Trophoblast cell (in vitro differentiated cells and primary cell): ENCODE results near the gene KDM4B.
A peak's percentile ranks its signal among the peaks of the same experiment; 100 is the strongest.
"Not testable (repeated sequence)": the region's sequence is repeated elsewhere in the genome, so short reads cannot be mapped to it uniquely, and the experiment has no call there.

Experiments used
- DNase-seq, 2 donors: peaks; one replicate each; pipeline ENCODE4 v3.0.0-alpha.2; 2016
- H2AFZ ChIP-seq: 2 replicates; pipeline ENCODE4 v1.6.1; 2013; ENCODE audit warnings: low read length, moderate library complexity, mild to moderate bottlenecking; ENCODE audit not compliant: insufficient read depth, poor library complexity
- H2AK5ac ChIP-seq: 2 replicates; pipeline ENCODE4 v1.6.1; 2013; ENCODE audit warnings: mild to moderate bottlenecking, low read length
- H2BK120ac ChIP-seq: 2 replicates; pipeline ENCODE4 v1.6.1; 2013; ENCODE audit warnings: low read length, mild to moderate bottlenecking, moderate library complexity; ENCODE audit not compliant: insufficient read depth, poor library complexity
- H2BK12ac ChIP-seq: 2 replicates; pipeline ENCODE4 v1.6.1; 2013; ENCODE audit warnings: mild to moderate bottlenecking, low read length, moderate library complexity
- H2BK5ac ChIP-seq: 2 replicates; pipeline ENCODE4 v1.6.1; 2013; ENCODE audit warnings: low read length, low read depth, moderate library complexity, mild to moderate bottlenecking; ENCODE audit not compliant: poor library complexity
- H3K14ac ChIP-seq: 2 replicates; pipeline ENCODE4 v1.6.1; 2013; ENCODE audit warnings: mild to moderate bottlenecking, low read length
- H3K18ac ChIP-seq: 2 replicates; pipeline ENCODE4 v1.6.1; 2013; ENCODE audit warnings: mild to moderate bottlenecking, low read length
- H3K23ac ChIP-seq: 2 replicates; pipeline ENCODE4 v1.6.1; 2013; ENCODE audit warnings: low read length
- H3K27ac ChIP-seq: 2 replicates; pipeline ENCODE4 v1.5.1; 2013; ENCODE audit warnings: low read depth, mild to moderate bottlenecking, inconsistent platforms, low read length, moderate library complexity
- H3K27me3 ChIP-seq: 2 replicates; pipeline ENCODE4 v1.6.1; 2013; ENCODE audit warnings: inconsistent platforms, mild to moderate bottlenecking, low read length, moderate library complexity; ENCODE audit not compliant: insufficient read depth
- H3K36me3 ChIP-seq, 2 experiments: 1 replicate in 1 of 2; 2 replicates in 1 of 2; pipeline ENCODE4 v1.6.1; 2013; ENCODE audit warnings: low read length in 2 of 2, mild to moderate bottlenecking in 2 of 2, moderate library complexity in 1 of 2; ENCODE audit not compliant: insufficient read depth in 2 of 2, control insufficient read depth in 1 of 2
- H3K4ac ChIP-seq: 2 replicates; pipeline ENCODE4 v1.6.1; 2013; ENCODE audit warnings: low read depth, mild to moderate bottlenecking, low read length, moderate library complexity
- H3K4me1 ChIP-seq, 2 experiments: 1 replicate in 1 of 2; 2 replicates in 1 of 2; pipeline ENCODE4 v1.6.1; 2013; ENCODE audit warnings: low read length in 2 of 2, mild to moderate bottlenecking in 2 of 2, moderate library complexity in 1 of 2; ENCODE audit not compliant: insufficient read depth in 2 of 2, control insufficient read depth in 1 of 2
- H3K4me2 ChIP-seq: 2 replicates; pipeline ENCODE4 v1.6.1; 2013; ENCODE audit warnings: inconsistent platforms, mild to moderate bottlenecking, low read length, moderate library complexity
- H3K4me3 ChIP-seq: 2 replicates; pipeline ENCODE4 v1.5.1; 2013; ENCODE audit warnings: mild to moderate bottlenecking, low read depth, low read length, inconsistent platforms
- H3K79me1 ChIP-seq: one replicate; pipeline ENCODE4 v1.6.1; 2013; ENCODE audit warnings: low read length
- H3K79me2 ChIP-seq: 2 replicates; pipeline ENCODE4 v1.6.1; 2013; ENCODE audit warnings: low read length, mild to moderate bottlenecking; ENCODE audit not compliant: control insufficient read depth, insufficient read depth, poor library complexity
- H3K9ac ChIP-seq: 2 replicates; pipeline ENCODE4 v1.6.1; 2013; ENCODE audit warnings: mild to moderate bottlenecking, low read length
- H3K9me3 ChIP-seq: 2 replicates; pipeline ENCODE4 v1.6.1; 2013; ENCODE audit warnings: low read depth, mild to moderate bottlenecking, control low read depth, inconsistent platforms, low read length; ENCODE audit not compliant: insufficient read depth
- H4K12ac ChIP-seq: 2 replicates; pipeline ENCODE4 v1.6.1; 2013; ENCODE audit warnings: low read depth, mild to moderate bottlenecking, low read length, moderate library complexity
- H4K8ac ChIP-seq: 2 replicates; pipeline ENCODE4 v1.6.1; 2013; ENCODE audit warnings: low read depth, mild to moderate bottlenecking, low read length, moderate library complexity
- H4K91ac ChIP-seq: one replicate; pipeline ENCODE4 v1.6.1; 2013; ENCODE audit warnings: low read depth, mild to moderate bottlenecking, low read length, moderate library complexity
- WGBS: extraction: QIAGEN DNeasy Blood & Tissue Kit; methylation state at CpG from one replicate; pipeline ENCODE4 v1.1.7; 2013; ENCODE audit warnings: missing lambda C conversion rate; ENCODE audit not compliant: insufficient read length, insufficient coverage; ENCODE audit errors: extremely low coverage; 5-methylcytosine and 5-hydroxymethylcytosine counted together

The KDM4B gene

GRCh38 chr19:4950650-4951049 is 18.3 kb upstream of the KDM4B start:
- not testable (repeated sequence) for H3K79me2 ChIP-seq, H2AK5ac ChIP-seq, H2BK120ac ChIP-seq, H3K4me1 ChIP-seq, H4K8ac ChIP-seq, H2BK5ac ChIP-seq, H2BK12ac ChIP-seq, H3K23ac ChIP-seq, H3K9ac ChIP-seq, H3K18ac ChIP-seq, H3K27me3 ChIP-seq, H2AFZ ChIP-seq, H3K79me1 ChIP-seq, H3K4me3 ChIP-seq, H4K12ac ChIP-seq, H3K4me2 ChIP-seq, H3K9me3 ChIP-seq, H3K4ac ChIP-seq, H3K14ac ChIP-seq, H3K27ac ChIP-seq
- peak in 1 of 2 donors; percentile 9 for DNase-seq
- no CpG with 5 or more reads among the region's 23 CpGs for WGBS
- peaks cover 39 to 40% of the 10 kb centered on the region in 2 experiments for H3K36me3 ChIP-seq
- H4K91ac ChIP-seq: peak overlapping the region; percentile 7

DNA sequence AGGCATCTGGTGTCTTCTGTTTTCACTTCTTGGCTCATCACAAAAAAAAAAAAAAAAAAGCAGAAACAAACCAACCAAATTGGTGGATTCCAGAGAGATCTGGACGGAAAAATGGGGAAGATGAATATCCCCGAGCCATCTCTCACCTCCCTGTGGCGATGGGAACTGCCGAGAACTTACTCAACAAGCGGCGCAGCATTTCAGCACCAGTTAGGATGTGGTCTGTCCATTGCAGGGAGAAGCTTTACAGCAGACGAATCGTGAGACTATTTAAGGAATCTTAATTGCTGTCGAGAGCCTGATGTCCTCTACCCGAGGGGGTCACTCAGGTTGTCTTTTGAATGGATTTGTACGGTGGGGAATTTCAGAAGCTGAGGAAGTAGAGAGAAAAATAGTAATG is 17.3 kb upstream of the KDM4B start:
- Histone ChIP-seq H3K4ac (no peak overlapping the region), H3K18ac (no peak overlapping the region), H4K91ac (no peak overlapping the region), H2AFZ (no peak overlapping the region), H3K14ac (no peak overlapping the region), H3K79me1 (peaks cover 4% of the 10 kb centered on the region), H2AK5ac (no peak overlapping the region), H3K27me3 (no peaks in the 10 kb centered on the region), H3K4me2 (peak overlapping the region; percentile 31), H3K4me1 (peaks cover 5 to 9% of the 10 kb centered on the region in 2 experiments), H3K79me2 (no peaks in the 10 kb centered on the region), H3K27ac (peak overlapping the region; percentile 72), H3K9me3 (no peaks in the 10 kb centered on the region), H2BK12ac (no peak overlapping the region), H3K36me3 (peaks cover 39 to 40% of the 10 kb centered on the region in 2 experiments), H2BK5ac (no peak overlapping the region), H4K8ac (no peak overlapping the region), H3K9ac (no peak overlapping the region), H2BK120ac (no peak overlapping the region), H4K12ac (no peak overlapping the region), H3K23ac (no peak overlapping the region), H3K4me3 (no peak overlapping the region)
- DNase-seq: peak; percentile 77 to 89
- WGBS: no CpG with 5 or more reads among the region's 11 CpGs

DNA sequence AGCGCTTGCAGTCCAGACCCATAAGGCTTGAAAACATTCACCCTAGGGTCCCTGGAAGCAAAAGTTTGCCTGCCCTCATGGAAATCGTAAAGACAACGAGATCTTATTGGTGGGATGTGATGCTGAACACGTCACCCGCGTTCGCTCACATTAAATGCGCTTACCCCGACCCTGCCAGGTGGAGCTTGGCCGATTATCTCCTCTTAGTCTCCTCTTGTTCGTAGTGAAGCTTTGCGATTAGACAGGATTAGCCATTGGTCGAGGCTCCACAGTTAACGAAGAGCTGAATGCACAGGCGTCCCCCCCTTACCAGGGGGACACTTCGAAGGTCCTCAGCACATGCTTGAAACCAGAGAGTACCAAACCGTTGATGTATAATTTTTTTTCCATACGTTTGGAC is 16.0 kb upstream of the KDM4B start:
- no peaks in the 10 kb centered on the region for H3K9me3 ChIP-seq
- no peak overlapping the region for H3K4me3 ChIP-seq
- H3K23ac ChIP-seq: no peak overlapping the region
- no peak overlapping the region for H3K27ac ChIP-seq
- H3K4ac ChIP-seq: no peak overlapping the region
- no peak overlapping the region for H4K8ac ChIP-seq
- H3K27me3 ChIP-seq: no peaks in the 10 kb centered on the region
- H2BK12ac ChIP-seq: no peak overlapping the region
- H4K12ac ChIP-seq: no peak overlapping the region
- no CpG with 5 or more reads among the region's 18 CpGs for WGBS
- H3K79me1 ChIP-seq: peaks cover 4% of the 10 kb centered on the region
- no peak overlapping the region for H4K91ac ChIP-seq
- peaks cover 5 to 9% of the 10 kb centered on the region in 2 experiments for H3K4me1 ChIP-seq
- no peak overlapping the region for H2AFZ ChIP-seq
- H2BK5ac ChIP-seq: no peak overlapping the region
- H2BK120ac ChIP-seq: no peak overlapping the region
- H3K18ac ChIP-seq: no peak overlapping the region
- H3K79me2 ChIP-seq: no peaks in the 10 kb centered on the region
- H2AK5ac ChIP-seq: no peak overlapping the region
- no peak overlapping the region for H3K14ac ChIP-seq
- H3K9ac ChIP-seq: no peak overlapping the region
- DNase-seq: no peak
- no peak overlapping the region for H3K4me2 ChIP-seq
- H3K36me3 ChIP-seq: peaks cover 38 to 42% of the 10 kb centered on the region in 2 experiments

DNA sequence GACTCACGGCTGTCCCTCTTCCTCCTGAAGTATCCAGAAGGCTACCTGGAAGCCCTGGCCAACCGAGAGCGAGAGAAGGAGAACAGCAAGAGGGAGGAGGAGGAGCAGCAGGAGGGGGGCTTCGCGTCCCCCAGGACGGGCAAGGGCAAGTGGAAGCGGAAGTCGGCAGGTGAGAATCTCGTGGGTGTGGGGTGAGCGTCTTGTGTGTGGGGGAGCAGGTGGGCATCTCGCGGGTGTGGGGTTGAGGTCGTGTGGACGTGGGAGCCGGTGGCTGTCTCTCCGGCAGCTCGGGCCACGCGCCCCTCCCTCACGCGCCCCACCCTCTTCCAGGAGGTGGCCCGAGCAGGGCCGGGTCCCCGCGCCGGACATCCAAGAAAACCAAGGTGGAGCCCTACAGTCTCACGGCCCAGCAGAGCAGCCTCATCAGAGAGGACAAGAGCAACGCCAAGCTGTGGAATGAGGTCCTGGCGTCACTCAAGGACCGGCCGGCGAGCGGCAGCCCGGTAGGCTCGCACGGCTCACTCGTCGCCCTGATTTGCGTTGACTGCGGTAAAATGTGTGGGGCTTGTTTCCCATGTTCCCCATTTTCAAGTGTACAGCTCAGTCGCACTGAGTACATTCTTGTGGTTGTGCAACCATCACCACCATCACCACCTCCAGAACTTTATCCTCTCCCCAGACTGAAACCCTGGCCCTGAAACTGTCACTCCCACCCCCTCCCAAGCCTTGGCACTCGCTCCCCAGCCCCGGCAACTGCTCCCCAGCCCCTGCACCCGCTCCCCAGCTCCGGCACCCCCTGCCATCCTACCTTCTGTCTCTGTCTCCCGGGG is 14.4 kb upstream of the KDM4B start:
- H3K79me2 ChIP-seq, H3K14ac ChIP-seq, H4K12ac ChIP-seq, H3K23ac ChIP-seq, H3K9ac ChIP-seq, H3K9me3 ChIP-seq, H2BK120ac ChIP-seq, H3K4me1 ChIP-seq, H4K91ac ChIP-seq, H2BK12ac ChIP-seq, H2AK5ac ChIP-seq, H2AFZ ChIP-seq, H3K27ac ChIP-seq, H4K8ac ChIP-seq, H3K79me1 ChIP-seq, H3K4me3 ChIP-seq, H3K27me3 ChIP-seq, DNase-seq, H3K4me2 ChIP-seq, H2BK5ac ChIP-seq, H3K4ac ChIP-seq, H3K18ac ChIP-seq: not testable (repeated sequence)
- H3K36me3 ChIP-seq: peaks cover 46 to 52% of the 10 kb centered on the region in 2 experiments
- WGBS: no CpG with 5 or more reads among the region's 46 CpGs
